WTC11 (cell line): Measurements from ENCODE around the gene CAMKMT.

Source experiments
- ATF6 ChIP-seq: sonication (generic); formaldehyde crosslinking; IDR thresholded peaks from 2 replicates; pipeline ENCODE4 v1.8.1; 2023; ENCODE audit warnings: mild to moderate bottlenecking, missing genetic modification reagents
- CBFB ChIP-seq: sonication (generic); formaldehyde crosslinking; IDR thresholded peaks from 2 replicates; pipeline ENCODE4 v1.8.1; 2022; ENCODE audit warnings: mild to moderate bottlenecking, low read depth, missing genetic modification reagents
- CREB1 ChIP-seq: sonication (generic); formaldehyde crosslinking; IDR thresholded peaks from 2 replicates; pipeline ENCODE4 v1.8.0; 2023; ENCODE audit warnings: mild to moderate bottlenecking, missing genetic modification reagents
- CREM ChIP-seq: sonication (generic); formaldehyde crosslinking; IDR thresholded peaks from 2 replicates; pipeline ENCODE4 v1.8.1; 2022; ENCODE audit warnings: mild to moderate bottlenecking, missing genetic modification reagents, moderate library complexity
- NR3C1 ChIP-seq: sonication (generic); formaldehyde crosslinking; conservative IDR thresholded peaks from 2 replicates; pipeline ENCODE4 v1.8.1; 2023; ENCODE audit warnings: low read depth, mild to moderate bottlenecking, missing genetic modification reagents
- STAT6 ChIP-seq: sonication (generic); formaldehyde crosslinking; conservative IDR thresholded peaks from 2 replicates; pipeline ENCODE4 v1.8.1; 2023; ENCODE audit warnings: mild to moderate bottlenecking, low read depth, missing genetic modification reagents, moderate library complexity
- TP53 ChIP-seq: sonication (generic); formaldehyde crosslinking; IDR thresholded peaks from 2 replicates; pipeline ENCODE4 v1.8.1; 2023; ENCODE audit warnings: mild to moderate bottlenecking, missing genetic modification reagents
- USF2 ChIP-seq: sonication (generic); formaldehyde crosslinking; IDR thresholded peaks from 2 replicates; pipeline ENCODE4 v1.8.1; 2023; ENCODE audit warnings: mild to moderate bottlenecking, missing genetic modification reagents, moderate library complexity
- ZMAT4 ChIP-seq: fragments of 250-450 bp; sonication (Bioruptor Pico); IDR thresholded peaks from 2 replicates; pipeline ENCODE4 v1.9.0; 2021; ENCODE audit warnings: mild to moderate bottlenecking
- ZNF232 ChIP-seq: sonication (generic); formaldehyde crosslinking; IDR thresholded peaks from 2 replicates; pipeline ENCODE4 v1.8.0; 2022; ENCODE audit warnings: mild to moderate bottlenecking, missing genetic modification reagents
- ZNF512 ChIP-seq: sonication (generic); formaldehyde crosslinking; IDR thresholded peaks from 2 replicates; pipeline ENCODE4 v1.8.1; 2022; ENCODE audit warnings: missing genetic modification reagents, borderline replicate concordance
- TF ChIP-seq, protein P1 (sequence below): sonication (generic); formaldehyde crosslinking; IDR thresholded peaks from 2 replicates; pipeline ENCODE4 v1.8.0; 2023; ENCODE audit warnings: missing genetic modification reagents, mild to moderate bottlenecking, borderline replicate concordance
- TF ChIP-seq, protein P2 (sequence below): fragments of 200-600 bp; IDR thresholded peaks from 2 replicates; pipeline ENCODE4 v1.8.0; 2022; ENCODE audit warnings: antibody characterized with exemption
- TF ChIP-seq, protein P3 (sequence below): sonication (generic); formaldehyde crosslinking; IDR thresholded peaks from 2 replicates; pipeline ENCODE4 v1.8.1; 2023; ENCODE audit warnings: mild to moderate bottlenecking, moderate library complexity, missing genetic modification reagents

DNA sequence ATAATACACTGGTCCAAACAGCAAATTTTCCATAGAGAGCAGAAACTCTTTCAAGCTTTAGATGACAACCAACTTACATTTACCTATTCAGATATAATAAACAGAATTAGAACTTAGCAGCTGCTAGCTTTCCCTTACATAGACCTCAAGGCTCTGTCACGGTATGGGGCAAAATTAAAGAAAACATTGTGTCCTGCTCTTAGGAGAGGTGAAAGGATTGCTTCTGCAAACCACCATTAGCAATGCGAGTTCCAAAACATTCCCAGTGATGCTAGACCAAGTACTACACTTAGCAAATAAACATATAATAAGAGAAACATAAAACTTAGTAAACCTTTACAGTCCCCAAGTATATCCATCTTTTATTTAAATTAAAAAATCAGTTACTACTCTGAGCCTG, 183.3 kb downstream of the CAMKMT start:
- no peak for TF ChIP-seq ZNF232 (CRISPR knock-in tag)
- TF ChIP-seq STAT6 (CRISPR knock-in tag) = no peak
- TF ChIP-seq, protein P1, sequence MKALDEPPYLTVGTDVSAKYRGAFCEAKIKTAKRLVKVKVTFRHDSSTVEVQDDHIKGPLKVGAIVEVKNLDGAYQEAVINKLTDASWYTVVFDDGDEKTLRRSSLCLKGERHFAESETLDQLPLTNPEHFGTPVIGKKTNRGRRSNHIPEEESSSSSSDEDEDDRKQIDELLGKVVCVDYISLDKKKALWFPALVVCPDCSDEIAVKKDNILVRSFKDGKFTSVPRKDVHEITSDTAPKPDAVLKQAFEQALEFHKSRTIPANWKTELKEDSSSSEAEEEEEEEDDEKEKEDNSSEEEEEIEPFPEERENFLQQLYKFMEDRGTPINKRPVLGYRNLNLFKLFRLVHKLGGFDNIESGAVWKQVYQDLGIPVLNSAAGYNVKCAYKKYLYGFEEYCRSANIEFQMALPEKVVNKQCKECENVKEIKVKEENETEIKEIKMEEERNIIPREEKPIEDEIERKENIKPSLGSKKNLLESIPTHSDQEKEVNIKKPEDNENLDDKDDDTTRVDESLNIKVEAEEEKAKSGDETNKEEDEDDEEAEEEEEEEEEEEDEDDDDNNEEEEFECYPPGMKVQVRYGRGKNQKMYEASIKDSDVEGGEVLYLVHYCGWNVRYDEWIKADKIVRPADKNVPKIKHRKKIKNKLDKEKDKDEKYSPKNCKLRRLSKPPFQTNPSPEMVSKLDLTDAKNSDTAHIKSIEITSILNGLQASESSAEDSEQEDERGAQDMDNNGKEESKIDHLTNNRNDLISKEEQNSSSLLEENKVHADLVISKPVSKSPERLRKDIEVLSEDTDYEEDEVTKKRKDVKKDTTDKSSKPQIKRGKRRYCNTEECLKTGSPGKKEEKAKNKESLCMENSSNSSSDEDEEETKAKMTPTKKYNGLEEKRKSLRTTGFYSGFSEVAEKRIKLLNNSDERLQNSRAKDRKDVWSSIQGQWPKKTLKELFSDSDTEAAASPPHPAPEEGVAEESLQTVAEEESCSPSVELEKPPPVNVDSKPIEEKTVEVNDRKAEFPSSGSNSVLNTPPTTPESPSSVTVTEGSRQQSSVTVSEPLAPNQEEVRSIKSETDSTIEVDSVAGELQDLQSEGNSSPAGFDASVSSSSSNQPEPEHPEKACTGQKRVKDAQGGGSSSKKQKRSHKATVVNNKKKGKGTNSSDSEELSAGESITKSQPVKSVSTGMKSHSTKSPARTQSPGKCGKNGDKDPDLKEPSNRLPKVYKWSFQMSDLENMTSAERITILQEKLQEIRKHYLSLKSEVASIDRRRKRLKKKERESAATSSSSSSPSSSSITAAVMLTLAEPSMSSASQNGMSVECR = no peak
- TF ChIP-seq CREB1 = no peak
- TF ChIP-seq ZMAT4 = no peak
- TF ChIP-seq, protein P2, sequence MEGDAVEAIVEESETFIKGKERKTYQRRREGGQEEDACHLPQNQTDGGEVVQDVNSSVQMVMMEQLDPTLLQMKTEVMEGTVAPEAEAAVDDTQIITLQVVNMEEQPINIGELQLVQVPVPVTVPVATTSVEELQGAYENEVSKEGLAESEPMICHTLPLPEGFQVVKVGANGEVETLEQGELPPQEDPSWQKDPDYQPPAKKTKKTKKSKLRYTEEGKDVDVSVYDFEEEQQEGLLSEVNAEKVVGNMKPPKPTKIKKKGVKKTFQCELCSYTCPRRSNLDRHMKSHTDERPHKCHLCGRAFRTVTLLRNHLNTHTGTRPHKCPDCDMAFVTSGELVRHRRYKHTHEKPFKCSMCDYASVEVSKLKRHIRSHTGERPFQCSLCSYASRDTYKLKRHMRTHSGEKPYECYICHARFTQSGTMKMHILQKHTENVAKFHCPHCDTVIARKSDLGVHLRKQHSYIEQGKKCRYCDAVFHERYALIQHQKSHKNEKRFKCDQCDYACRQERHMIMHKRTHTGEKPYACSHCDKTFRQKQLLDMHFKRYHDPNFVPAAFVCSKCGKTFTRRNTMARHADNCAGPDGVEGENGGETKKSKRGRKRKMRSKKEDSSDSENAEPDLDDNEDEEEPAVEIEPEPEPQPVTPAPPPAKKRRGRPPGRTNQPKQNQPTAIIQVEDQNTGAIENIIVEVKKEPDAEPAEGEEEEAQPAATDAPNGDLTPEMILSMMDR = no peak
- TF ChIP-seq, protein P3, sequence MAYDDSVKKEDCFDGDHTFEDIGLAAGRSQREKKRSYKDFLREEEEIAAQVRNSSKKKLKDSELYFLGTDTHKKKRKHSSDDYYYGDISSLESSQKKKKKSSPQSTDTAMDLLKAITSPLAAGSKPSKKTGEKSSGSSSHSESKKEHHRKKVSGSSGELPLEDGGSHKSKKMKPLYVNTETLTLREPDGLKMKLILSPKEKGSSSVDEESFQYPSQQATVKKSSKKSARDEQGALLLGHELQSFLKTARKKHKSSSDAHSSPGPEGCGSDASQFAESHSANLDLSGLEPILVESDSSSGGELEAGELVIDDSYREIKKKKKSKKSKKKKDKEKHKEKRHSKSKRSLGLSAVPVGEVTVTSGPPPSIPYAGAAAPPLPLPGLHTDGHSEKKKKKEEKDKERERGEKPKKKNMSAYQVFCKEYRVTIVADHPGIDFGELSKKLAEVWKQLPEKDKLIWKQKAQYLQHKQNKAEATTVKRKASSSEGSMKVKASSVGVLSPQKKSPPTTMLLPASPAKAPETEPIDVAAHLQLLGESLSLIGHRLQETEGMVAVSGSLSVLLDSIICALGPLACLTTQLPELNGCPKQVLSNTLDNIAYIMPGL (CRISPR knock-in tag) = no peak
- no peak for TF ChIP-seq CBFB (CRISPR knock-in tag)
- no peak for TF ChIP-seq ATF6 (CRISPR knock-in tag)
- TF ChIP-seq CREM = no peak
- TF ChIP-seq TP53 (CRISPR knock-in tag) = no peak
- no peak for TF ChIP-seq NR3C1 (CRISPR knock-in tag)
- no peak for TF ChIP-seq USF2 (CRISPR knock-in tag)
- TF ChIP-seq ZNF512 (CRISPR knock-in tag) = no peak
